DMS153 treated with DMSO at 0.1 percent for 48 hours (cell line): ENCODE data around the gene AP2A2.

Experiments used
- DNase-seq: peaks from one replicate; lab custom pipeline; 2025; ENCODE audit not compliant: unreplicated experiment; lab: John Stamatoyannopoulos, UW

AP2A2 gene

GRCh38 chr11:995044-995751 lies 69.5 kb downstream of the AP2A2 start:
- no peak for DNase-seq

- no peak for DNase-seq
These were observed 70.2 kb downstream of the AP2A2 start for GRCh38 chr11:995752-996420.

GRCh38 chr11:996681-997080 lies 71.0 kb downstream of the AP2A2 start:
- DNase-seq: no peak

- no peak for DNase-seq
These were observed 72.2 kb downstream of the AP2A2 start for GRCh38 chr11:997907-998306.

- DNase-seq: no peak
These were observed 73.3 kb downstream of the AP2A2 start for GRCh38 chr11:999009-999408.

GRCh38 chr11:1000357-1001278 lies 74.9 kb downstream of the AP2A2 start:
- DNase-seq: no peak

- no peak for DNase-seq
These were observed 76.1 kb downstream of the AP2A2 start for GRCh38 chr11:1001617-1002405.

GRCh38 chr11:1002406-1002984 lies 76.8 kb downstream of the AP2A2 start:
- no peak for DNase-seq

- no peak for DNase-seq
These were observed 77.5 kb downstream of the AP2A2 start for GRCh38 chr11:1003159-1003558.

GRCh38 chr11:1005928-1006327 lies 80.3 kb downstream of the AP2A2 start:
- peak; percentile 66 for DNase-seq

- no peak for DNase-seq
These were observed 81.1 kb downstream of the AP2A2 start for GRCh38 chr11:1006762-1007161.

- DNase-seq: no peak
These were observed 81.6 kb downstream of the AP2A2 start for GRCh38 chr11:1007279-1007678.

GRCh38 chr11:1008001-1008802 lies 82.5 kb downstream of the AP2A2 start:
- DNase-seq: no peak

GRCh38 chr11:1008803-1009145 lies 83.1 kb downstream of the AP2A2 start:
- no peak for DNase-seq

- no peak for DNase-seq
These were observed 83.7 kb downstream of the AP2A2 start for GRCh38 chr11:1009371-1009770.

GRCh38 chr11:1009991-1010390 lies 84.3 kb downstream of the AP2A2 start:
- DNase-seq: no peak

- no peak for DNase-seq
These were observed 85.1 kb downstream of the AP2A2 start for GRCh38 chr11:1010551-1011319.

GRCh38 chr11:1011320-1011698 lies 85.6 kb downstream of the AP2A2 start:
- DNase-seq: no peak

GRCh38 chr11:1012291-1012690 lies 86.6 kb downstream of the AP2A2 start:
- DNase-seq: no peak
